Gastroesophageal sphincter (tissue), 2 donors: Measurements from ENCODE around the gene ZNF497.

Experiments used
- POLR2A ChIP-seq, 2 donors: fragments of 450-650 bp; IDR thresholded peaks; one replicate each; pipeline ENCODE4 v1.6.1; 2017; ENCODE audit warnings: antibody characterized with exemption in 2 of 2, mild to moderate bottlenecking in 2 of 2, moderate library complexity in 1 of 2
- POLR2AphosphoS5 ChIP-seq: sonication (generic); formaldehyde crosslinking; IDR thresholded peaks from one replicate; pipeline ENCODE4 v1.6.1; 2017; ENCODE audit warnings: antibody characterized with exemption

- TF ChIP-seq POLR2A (IDR thresholded peaks at IDR 0.05) (no peak), POLR2AphosphoS5 (no peak)
These were observed 57.8 kb downstream of the ZNF497 start for GRCh38 chr19:58304748-58305064.
